GM21619 (cell line): ENCODE measurements around the gene RAPGEF1.

Experiments used
- ATAC-seq: cut with Tn5 transposase; IDR thresholded peaks from one replicate; pipeline ENCODE4 v1.9.1; 2021; ENCODE audit not compliant: unreplicated experiment

Gene RAPGEF1

DNA sequence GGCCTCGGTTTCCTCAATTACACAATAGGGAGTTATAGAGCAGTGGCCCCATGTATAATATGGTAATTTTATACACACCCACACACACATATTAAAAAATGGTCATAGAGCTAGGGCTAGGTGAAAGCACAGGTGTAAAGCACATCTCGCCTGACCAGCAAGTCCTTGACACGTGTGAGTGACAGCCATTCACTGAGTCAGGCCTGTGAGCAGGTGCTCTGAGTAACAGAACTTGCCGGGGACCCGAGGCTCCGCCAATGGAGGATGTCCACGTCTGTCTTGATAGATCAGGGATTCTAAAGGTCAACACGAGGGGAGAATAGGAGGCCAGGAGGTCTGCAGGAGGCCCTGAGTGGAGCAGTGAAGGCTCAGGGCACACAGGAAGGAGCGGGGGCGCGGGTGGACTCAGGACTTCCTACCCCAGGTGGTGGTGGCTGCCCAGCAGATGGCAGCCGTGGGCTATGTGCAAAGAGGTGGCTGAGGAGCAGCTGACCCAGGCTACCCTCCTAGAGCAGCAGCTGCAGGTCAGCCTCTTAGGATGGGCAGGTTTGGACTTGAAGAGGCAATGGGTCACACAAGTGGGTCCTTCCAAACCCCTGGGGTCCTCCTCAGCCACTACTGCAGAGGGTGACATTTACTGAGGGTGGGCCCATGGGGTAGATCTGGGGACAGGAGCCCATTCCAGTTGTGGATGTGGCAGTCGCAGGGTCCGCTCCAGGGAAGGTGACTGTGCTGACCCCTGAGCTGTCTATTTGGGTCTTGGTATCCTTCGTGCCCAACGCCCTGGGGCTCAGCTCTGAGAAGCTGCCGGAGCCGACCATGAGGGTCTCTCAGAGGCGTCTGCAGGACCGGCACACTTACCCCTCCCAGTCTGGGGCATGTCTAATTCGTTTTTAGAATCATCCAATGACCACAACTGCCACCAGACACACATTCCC lies 148.7 kb downstream of the RAPGEF1 start:
- ATAC-seq = peak; percentile 56

DNA sequence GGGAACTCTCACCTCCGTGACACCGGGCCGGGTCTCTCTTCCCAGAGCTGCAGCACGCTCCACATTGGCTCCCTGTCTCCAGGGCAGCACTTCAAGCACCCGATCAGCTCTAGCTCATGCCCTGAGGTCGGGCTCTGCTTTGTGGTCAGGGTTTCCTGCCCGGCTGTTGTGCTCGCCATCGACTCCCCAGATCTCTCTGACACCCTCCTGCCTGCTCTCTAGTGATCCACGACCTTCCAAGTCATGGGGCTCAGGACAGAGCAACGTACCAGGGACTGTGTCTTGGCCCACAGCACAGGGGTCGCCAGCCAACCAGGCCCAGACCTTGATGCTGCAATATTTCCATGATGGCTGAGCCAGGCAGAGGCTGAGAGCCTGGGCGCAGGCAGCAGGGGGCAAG lies 149.4 kb downstream of the RAPGEF1 start:
- ATAC-seq = no peak

- ATAC-seq = no peak
Observed at GRCh38 chr9:131589993-131590392, 149.9 kb downstream of the RAPGEF1 start.

DNA sequence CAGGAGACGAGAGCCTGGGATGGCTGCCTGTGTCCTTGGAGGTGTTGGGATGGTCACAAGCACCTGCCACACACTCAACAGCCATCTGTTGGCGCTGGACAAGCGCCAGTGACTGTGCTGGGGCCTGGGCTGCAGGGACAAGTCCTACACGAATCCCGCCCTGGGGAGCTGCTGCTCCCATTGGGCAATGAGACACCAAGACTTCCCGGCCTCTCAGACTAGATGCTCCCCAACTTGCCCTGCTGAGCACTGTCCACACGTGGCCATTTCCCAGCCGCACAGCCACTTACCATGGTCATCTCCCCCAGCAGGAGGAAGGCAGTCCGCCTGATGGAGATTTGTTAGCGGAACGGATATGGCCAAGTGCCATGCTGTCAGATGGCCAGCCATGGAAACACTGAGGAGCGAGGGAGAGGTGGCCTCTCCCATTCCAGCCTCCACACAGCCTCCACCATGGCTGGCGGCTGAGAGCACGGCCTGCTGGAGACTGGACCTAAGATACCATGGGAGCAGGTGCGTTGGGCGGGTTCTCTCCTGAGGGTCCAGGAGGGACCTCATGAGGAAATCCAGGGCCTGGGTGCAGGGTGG lies 150.7 kb downstream of the RAPGEF1 start:
- no peak for ATAC-seq

DNA sequence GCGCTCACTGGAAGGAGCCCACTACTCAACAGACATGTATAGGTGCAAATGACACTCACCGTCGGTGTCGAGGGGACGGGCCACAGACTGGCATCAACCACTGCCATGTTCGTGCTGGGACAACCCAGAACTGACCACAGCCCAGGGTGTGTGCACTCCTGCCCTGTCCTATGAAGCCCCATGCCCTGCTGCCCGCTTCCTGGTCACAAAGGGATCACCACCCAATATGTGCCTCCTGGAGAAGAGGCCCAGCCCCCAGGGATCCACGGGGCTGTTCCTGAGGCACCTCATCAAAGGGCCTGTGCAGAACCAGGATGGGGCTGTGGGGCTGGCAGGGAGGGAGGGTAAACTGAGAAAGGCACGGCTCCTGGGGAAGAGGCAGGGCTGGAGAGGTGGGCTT lies 151.5 kb downstream of the RAPGEF1 start:
- ATAC-seq = no peak

DNA sequence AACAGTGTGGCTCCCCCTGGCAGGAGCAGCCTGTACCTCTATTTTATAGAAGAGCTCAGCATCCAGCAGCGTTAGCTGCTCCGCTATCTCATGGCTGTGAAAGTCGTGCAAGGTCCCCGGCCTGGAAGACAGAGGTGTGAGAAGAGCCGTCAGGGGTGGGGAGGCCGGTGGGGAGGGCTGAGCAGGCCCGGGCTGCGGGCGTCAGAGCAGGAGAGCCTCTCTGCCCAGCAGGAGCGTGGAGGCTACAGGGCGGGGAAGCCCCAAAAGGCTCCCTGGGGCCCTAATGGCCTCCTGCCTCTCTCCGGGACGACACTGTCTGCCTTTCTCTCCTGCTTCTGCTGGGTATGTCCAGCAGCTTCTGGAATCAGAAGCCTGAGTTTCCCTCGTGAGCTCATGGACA lies 152.0 kb downstream of the RAPGEF1 start:
- no peak for ATAC-seq

- no peak for ATAC-seq
Observed at GRCh38 chr9:131587331-131587730, 152.5 kb downstream of the RAPGEF1 start.

GRCh38 chr9:131585375-131585774 lies 154.5 kb downstream of the RAPGEF1 start:
- no peak for ATAC-seq

GRCh38 chr9:131584858-131585257 lies 155.0 kb downstream of the RAPGEF1 start:
- ATAC-seq = no peak

DNA sequence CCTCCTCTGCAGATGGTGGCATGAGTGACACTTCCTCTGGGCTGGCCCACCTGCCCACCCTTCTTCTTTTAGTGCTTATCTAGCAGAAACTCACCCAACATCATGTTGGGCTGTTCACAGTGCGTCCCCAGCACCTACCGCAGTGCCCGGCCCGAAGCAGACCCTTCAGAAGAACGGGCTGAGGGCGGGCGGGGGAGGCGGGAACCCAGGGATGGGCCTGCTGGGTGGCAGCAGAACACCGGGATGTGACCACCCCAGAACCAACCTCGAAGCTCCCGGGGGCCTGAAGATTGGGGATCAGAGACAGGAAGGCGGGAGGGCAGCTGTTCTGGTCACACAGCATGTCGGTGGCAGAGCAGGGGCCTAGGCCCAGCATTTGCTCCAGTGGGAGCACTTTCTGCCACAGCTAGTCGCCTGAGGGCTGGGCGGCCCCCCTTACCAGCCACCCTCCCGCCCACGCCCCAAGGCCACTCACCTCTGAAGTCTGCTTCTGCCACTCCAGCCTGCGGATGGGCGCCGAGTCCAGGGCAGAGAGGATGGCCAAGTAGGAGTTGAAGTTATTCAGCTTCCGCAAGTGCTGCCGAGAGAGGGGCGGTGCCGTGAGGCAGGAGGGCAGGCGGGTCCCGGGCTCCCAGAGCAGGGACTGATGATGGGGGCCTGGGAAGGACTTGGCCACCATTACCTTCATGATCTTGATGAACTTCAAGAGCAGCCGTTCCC lies 155.9 kb downstream of the RAPGEF1 start:
- no peak for ATAC-seq

DNA sequence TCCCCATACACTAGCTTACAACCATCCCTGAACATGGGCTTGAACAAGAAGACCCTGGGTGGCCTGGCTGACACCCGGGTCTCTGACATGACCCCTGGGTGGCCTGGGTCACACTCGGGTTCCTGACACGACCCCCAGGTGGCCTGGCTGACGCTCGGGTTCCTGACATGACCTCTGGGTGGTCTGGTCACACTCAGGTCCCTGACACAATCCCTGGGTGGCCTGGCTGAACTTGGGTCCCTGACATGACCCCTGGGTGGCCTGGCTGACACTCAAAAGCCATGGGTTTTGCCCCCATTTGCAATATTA lies 156.6 kb downstream of the RAPGEF1 start:
- no peak for ATAC-seq

DNA sequence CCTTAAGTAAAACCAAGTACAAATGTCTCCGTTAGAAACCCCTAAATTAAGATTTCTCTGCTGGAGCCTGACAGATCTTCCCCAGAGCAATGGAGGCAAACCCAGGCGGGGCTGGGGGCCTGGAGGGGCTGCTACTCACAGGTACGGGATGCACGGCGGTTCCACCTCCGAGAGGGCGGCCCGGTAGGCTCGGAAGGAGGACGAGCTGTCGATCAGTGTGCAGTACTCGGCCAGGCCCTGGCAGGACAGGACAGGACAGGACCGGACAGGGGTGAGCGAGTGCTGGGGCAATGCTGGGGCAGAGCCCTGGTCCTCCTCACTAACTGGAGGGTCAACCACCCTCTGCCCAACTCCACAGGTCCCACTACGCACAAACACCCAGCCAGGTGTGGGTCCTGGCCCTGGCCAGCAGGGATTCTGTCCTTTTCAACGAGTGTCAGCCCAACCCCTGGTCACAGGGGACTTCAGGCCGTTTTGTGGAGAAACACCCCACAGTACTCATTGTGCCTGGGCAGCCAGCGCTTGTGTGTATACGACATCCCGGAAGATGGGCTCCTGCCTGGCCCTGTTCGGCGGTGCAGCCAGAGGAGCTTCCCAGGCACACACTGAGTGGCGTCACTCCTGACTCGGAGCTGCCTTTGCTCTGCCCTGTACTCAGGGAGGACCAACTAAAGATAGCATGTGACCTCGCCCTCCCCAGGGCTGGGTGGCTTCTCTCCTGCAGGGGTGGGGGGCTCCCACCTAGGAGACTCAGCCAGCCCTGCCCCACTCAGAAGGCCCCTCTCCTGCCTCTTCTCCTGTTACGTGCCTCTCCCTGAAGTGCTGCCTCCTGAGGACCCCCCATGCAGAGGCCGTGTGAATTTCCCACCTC lies 157.2 kb downstream of the RAPGEF1 start:
- ATAC-seq = no peak

DNA sequence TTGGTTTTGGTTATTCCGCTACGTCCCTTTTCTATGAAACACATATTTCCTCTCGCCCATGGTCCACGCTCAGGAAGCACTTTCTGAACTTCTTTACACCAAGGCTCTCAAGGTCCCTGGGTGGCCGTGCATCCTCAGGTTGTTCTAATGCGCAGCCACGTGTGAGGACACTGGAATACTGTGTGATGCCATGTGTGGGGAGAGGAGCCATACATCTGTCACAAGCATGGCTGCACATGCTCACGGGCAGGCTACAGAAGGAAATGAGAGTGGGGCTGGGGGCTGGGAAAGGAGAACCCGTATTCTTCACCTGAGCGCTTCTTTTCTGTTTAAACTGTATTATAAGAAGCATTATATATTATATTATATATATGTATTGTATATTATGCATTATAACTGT lies 157.8 kb downstream of the RAPGEF1 start:
- ATAC-seq = no peak

GRCh38 chr9:131580358-131580757 lies 159.5 kb downstream of the RAPGEF1 start:
- no peak for ATAC-seq

- ATAC-seq = no peak
Observed at GRCh38 chr9:131579789-131580211, 160.1 kb downstream of the RAPGEF1 start.

DNA sequence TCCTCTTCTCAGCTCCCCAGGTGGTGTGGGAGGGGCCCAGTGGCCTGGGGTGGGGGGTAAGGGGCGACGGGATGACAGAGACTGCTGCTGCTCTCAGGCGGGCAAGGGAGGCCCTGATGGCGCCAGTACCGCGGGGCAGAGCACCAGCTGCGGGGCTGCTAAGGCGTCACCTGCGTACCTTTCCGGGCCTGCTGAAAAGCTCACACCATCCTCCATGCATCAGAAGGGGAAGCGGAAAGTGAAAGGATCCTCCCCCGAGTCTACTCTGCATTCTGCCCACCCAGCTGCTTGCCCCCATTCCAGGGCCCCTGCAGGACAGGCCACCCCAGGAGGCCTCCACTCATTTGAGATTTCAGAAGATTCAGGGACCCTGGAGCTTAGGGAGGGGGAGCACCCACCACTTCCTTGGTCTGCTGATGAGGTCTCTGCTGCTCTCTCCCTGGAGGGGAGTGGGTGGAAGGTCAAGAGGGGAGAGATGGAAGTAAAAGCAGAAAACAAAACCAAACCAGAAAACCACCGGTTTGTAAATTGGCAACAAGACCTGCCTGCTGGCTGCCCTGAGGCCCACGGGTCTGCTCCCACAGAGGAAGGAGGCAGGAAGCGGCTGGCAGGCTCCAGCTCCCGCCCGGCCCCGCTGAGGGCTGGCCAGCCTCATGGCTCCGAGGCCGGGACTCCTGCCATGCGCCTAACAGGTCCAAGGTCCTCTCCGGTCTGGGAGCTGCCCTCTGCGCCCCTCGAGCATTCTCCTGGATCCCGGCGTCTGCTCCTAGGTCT lies 161.0 kb downstream of the RAPGEF1 start:
- no peak for ATAC-seq

DNA sequence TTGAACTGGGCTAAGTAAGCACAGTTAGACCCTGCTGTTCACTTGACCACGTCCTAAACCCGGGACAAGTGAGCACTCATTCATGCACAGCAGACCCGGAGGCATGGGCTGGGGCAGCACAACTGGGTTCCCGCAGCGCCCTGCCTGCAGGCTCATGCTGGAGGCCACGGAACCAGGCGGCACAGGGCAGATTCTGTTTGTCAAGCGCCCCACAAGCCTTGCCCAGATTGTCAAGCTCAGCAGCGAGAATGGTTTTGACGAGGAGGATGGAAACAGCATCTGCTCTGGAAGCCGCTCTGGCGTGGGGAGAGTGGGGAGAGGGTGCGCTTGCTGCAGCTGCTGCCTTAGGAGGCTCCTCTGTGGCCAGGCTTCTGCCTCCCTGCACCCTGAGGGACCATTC lies 161.9 kb downstream of the RAPGEF1 start:
- no peak for ATAC-seq

GRCh38 chr9:131577005-131578000 lies 162.6 kb downstream of the RAPGEF1 start:
- ATAC-seq = no peak
